ENCODE measurements around the gene ABCA1. TPM values are rescaled to one million over a fixed set of nuclear protein-coding genes. Genes with fewer than 3 reads are reported as not detected.
"Not testable (repeated sequence)": the region's sequence is repeated elsewhere in the genome, so short reads cannot be mapped to it uniquely, and the experiment has no call there.

Gene ABCA1
- total RNA-seq, 1 experiment from 2014 or later, result 3.6 TPM

GRCh38 chr9:104905153-104905901, 22.6 kb downstream of the ABCA1 start:
- DNase-seq, result no peak
- H3K4me3 ChIP-seq (ENCODE audit: insufficient read depth, low read depth, low read length), result no peak overlapping the region
- no peaks in the 10 kb centered on the region for H3K36me3 ChIP-seq (replicated peaks; ENCODE audit: control insufficient read depth, insufficient read depth, low read length)
- no peaks in the 10 kb centered on the region; the same call in 1 of the 2 replicates for H3K27me3 ChIP-seq (ENCODE audit: control insufficient read depth, insufficient read depth, low read length)

GRCh38 chr9:104903609-104904008, 24.3 kb downstream of the ABCA1 start:
- no peak for DNase-seq
- Histone ChIP-seq H3K4me3 (ENCODE audit: insufficient read depth, low read depth, low read length) (no peak overlapping the region), H3K36me3 (replicated peaks; ENCODE audit: control insufficient read depth, insufficient read depth, low read length) (no peaks in the 10 kb centered on the region), H3K27me3 (ENCODE audit: control insufficient read depth, insufficient read depth, low read length) (no peaks in the 10 kb centered on the region; the same call in 1 of the 2 replicates)

- Histone ChIP-seq H3K4me3 (ENCODE audit: insufficient read depth, low read depth, low read length) (no peak overlapping the region), H3K36me3 (replicated peaks; ENCODE audit: control insufficient read depth, insufficient read depth, low read length) (no peaks in the 10 kb centered on the region), H3K27me3 (ENCODE audit: control insufficient read depth, insufficient read depth, low read length) (no peaks in the 10 kb centered on the region)
- DNase-seq, result no peak
These were observed 27.1 kb downstream of the ABCA1 start for GRCh38 chr9:104900871-104901270.

GRCh38 chr9:104900324-104900723, 27.6 kb downstream of the ABCA1 start:
- Histone ChIP-seq H3K27me3 (ENCODE audit: control insufficient read depth, insufficient read depth, low read length) (no peaks in the 10 kb centered on the region), H3K4me3 (ENCODE audit: insufficient read depth, low read depth, low read length) (no peak overlapping the region), H3K36me3 (replicated peaks; ENCODE audit: control insufficient read depth, insufficient read depth, low read length) (no peaks in the 10 kb centered on the region)
- DNase-seq, result no peak

GRCh38 chr9:104899759-104900247, 28.2 kb downstream of the ABCA1 start:
- Histone ChIP-seq H3K27me3 (ENCODE audit: control insufficient read depth, insufficient read depth, low read length) (no peaks in the 10 kb centered on the region), H3K4me3 (ENCODE audit: insufficient read depth, low read depth, low read length) (no peak overlapping the region), H3K36me3 (replicated peaks; ENCODE audit: control insufficient read depth, insufficient read depth, low read length) (no peaks in the 10 kb centered on the region)
- no peak for DNase-seq

GRCh38 chr9:104898376-104898775, 29.6 kb downstream of the ABCA1 start:
- not testable (repeated sequence) for DNase-seq; H3K27me3 ChIP-seq (ENCODE audit: control insufficient read depth, insufficient read depth, low read length); H3K36me3 ChIP-seq (replicated peaks; ENCODE audit: control insufficient read depth, insufficient read depth, low read length); H3K4me3 ChIP-seq (ENCODE audit: insufficient read depth, low read depth, low read length)

GRCh38 chr9:104896131-104896530, 31.8 kb downstream of the ABCA1 start:
- Histone ChIP-seq H3K36me3 (replicated peaks; ENCODE audit: control insufficient read depth, insufficient read depth, low read length) (no peaks in the 10 kb centered on the region), H3K27me3 (ENCODE audit: control insufficient read depth, insufficient read depth, low read length) (no peaks in the 10 kb centered on the region), H3K4me3 (ENCODE audit: insufficient read depth, low read depth, low read length) (no peak overlapping the region)
- no peak for DNase-seq

GRCh38 chr9:104895572-104895971, 32.4 kb downstream of the ABCA1 start:
- Histone ChIP-seq H3K36me3 (replicated peaks; ENCODE audit: control insufficient read depth, insufficient read depth, low read length) (no peaks in the 10 kb centered on the region), H3K27me3 (ENCODE audit: control insufficient read depth, insufficient read depth, low read length) (no peaks in the 10 kb centered on the region), H3K4me3 (ENCODE audit: insufficient read depth, low read depth, low read length) (no peak overlapping the region)
- DNase-seq, result no peak

- no peaks in the 10 kb centered on the region for H3K27me3 ChIP-seq (ENCODE audit: control insufficient read depth, insufficient read depth, low read length)
- H3K4me3 ChIP-seq (ENCODE audit: insufficient read depth, low read depth, low read length), result no peak overlapping the region
- no peaks in the 10 kb centered on the region for H3K36me3 ChIP-seq (replicated peaks; ENCODE audit: control insufficient read depth, insufficient read depth, low read length)
- no peak for DNase-seq
These were observed 35.3 kb downstream of the ABCA1 start for GRCh38 chr9:104892701-104893100.

- no peaks in the 10 kb centered on the region for H3K36me3 ChIP-seq (replicated peaks; ENCODE audit: control insufficient read depth, insufficient read depth, low read length)
These were observed 37.6 kb downstream of the ABCA1 start for GRCh38 chr9:104890433-104890770.

GRCh38 chr9:104885818-104886709, 41.9 kb downstream of the ABCA1 start:
- DNase-seq, result peak; percentile 43
- H3K36me3 ChIP-seq (replicated peaks; ENCODE audit: control insufficient read depth, insufficient read depth, low read length), result no peaks in the 10 kb centered on the region
- H3K4me3 ChIP-seq (ENCODE audit: insufficient read depth, low read depth, low read length), result no peak overlapping the region
- H3K27me3 ChIP-seq (ENCODE audit: control insufficient read depth, insufficient read depth, low read length), result no peaks in the 10 kb centered on the region

More at GRCh38 chr9:104890433-104890770, 37.6 kb downstream of the ABCA1 start:
- H3K4me3 ChIP-seq (ENCODE audit: insufficient read depth, low read depth, low read length), result no peak overlapping the region
- no peak for DNase-seq
- no peaks in the 10 kb centered on the region for H3K27me3 ChIP-seq (ENCODE audit: control insufficient read depth, insufficient read depth, low read length)

- H3K4me3 ChIP-seq (ENCODE audit: insufficient read depth, low read depth, low read length), result no peak overlapping the region
- H3K36me3 ChIP-seq (replicated peaks; ENCODE audit: control insufficient read depth, insufficient read depth, low read length), result no peaks in the 10 kb centered on the region
- DNase-seq, result no peak
- no peaks in the 10 kb centered on the region for H3K27me3 ChIP-seq (ENCODE audit: control insufficient read depth, insufficient read depth, low read length)
These were observed 44.8 kb downstream of the ABCA1 start for GRCh38 chr9:104883169-104883568.

- H3K27me3 ChIP-seq (ENCODE audit: control insufficient read depth, insufficient read depth, low read length), result no peaks in the 10 kb centered on the region
- no peak overlapping the region for H3K4me3 ChIP-seq (ENCODE audit: insufficient read depth, low read depth, low read length)
- no peak for DNase-seq
- no peaks in the 10 kb centered on the region for H3K36me3 ChIP-seq (replicated peaks; ENCODE audit: control insufficient read depth, insufficient read depth, low read length)
These were observed 45.4 kb downstream of the ABCA1 start for GRCh38 chr9:104882566-104882965.

- DNase-seq, result no peak
- Histone ChIP-seq H3K27me3 (ENCODE audit: control insufficient read depth, insufficient read depth, low read length) (no peaks in the 10 kb centered on the region), H3K4me3 (ENCODE audit: insufficient read depth, low read depth, low read length) (no peak overlapping the region), H3K36me3 (replicated peaks; ENCODE audit: control insufficient read depth, insufficient read depth, low read length) (no peaks in the 10 kb centered on the region)
These were observed 45.9 kb downstream of the ABCA1 start for GRCh38 chr9:104882086-104882485.

All from H7 (cell line).